Measurements from ENCODE around the gene METTL22.

Gene METTL22

DNA sequence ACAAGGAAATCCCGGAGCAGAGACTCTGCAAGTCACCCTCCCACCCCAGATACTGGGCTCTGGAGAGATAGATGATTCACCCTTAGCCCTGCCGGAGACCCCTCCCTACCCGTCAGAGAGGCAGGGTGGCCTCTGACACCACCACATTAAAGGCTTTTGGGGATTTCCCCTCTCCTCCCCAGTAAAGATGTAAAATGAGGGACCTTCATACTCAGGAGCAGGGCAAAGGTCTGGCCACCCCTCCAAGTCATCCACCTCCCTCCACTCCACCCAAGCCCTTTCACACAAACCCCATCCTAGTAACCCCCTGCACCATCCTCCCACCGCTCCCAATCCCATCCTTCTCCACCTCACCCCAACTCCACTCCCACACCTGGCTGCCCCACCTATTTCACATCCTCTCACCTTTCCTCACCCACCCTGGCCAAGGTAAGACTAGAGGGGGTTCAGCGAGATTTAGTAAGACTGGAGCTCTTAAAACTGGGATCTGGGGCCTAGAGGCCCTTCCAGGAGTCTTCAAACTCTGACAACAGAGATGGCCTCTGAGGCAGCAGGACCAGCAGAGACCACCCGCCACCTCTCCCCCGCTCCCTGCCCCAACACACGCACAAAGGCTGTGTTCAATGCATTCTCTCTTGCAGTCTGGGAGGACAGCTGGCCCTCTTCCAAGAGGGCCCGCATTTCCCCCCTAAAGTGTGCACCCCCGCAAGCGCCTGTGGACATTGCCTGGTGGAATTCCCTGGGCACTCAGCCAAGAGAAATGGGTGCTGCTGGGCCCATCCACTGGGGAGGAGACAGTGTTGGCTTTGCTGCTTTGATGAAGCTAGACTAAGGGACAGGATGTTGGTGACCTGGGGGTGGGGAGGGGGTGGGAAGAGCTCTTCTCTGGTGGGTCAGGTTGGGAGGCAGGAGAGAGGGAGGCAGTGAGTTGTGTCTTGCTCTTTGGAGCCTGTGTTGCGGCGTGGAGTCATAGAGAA is 54.0 kb downstream of the METTL22 start:
- H3K9ac ChIP-seq (ENCODE audit: low read depth, low read length): peak overlapping the region; percentile 76
- H3K4me3 ChIP-seq (ENCODE audit: low read length): peak overlapping the region; percentile 87

GRCh38 chr16:8676160-8676547 is 54.7 kb downstream of the METTL22 start:
- Histone ChIP-seq H3K9ac (ENCODE audit: low read depth, low read length) (no peak overlapping the region), H3K27me3 (ENCODE audit: control insufficient read depth, insufficient read depth, low read length) (peaks cover 9% of the 10 kb centered on the region), H3K36me3 (ENCODE audit: insufficient read depth, low read length) (no peaks in the 10 kb centered on the region), H3K4me2 (ENCODE audit: low read length) (no peak overlapping the region), H3K4me1 (ENCODE audit: control insufficient read depth, insufficient read depth, low read length) (peaks cover 10% of the 10 kb centered on the region), H3K4me3 (ENCODE audit: low read length) (no peak overlapping the region), H3K9me3 (replicated peaks; ENCODE audit: low read length) (no peaks in the 10 kb centered on the region)

More for the DNA sequence above, 54.0 kb downstream of the METTL22 start:
- H3K4me1 ChIP-seq (ENCODE audit: control insufficient read depth, insufficient read depth, low read length): peaks cover 10% of the 10 kb centered on the region
- H3K36me3 ChIP-seq (ENCODE audit: insufficient read depth, low read length): no peaks in the 10 kb centered on the region
- peaks cover 9% of the 10 kb centered on the region for H3K27me3 ChIP-seq (ENCODE audit: control insufficient read depth, insufficient read depth, low read length)
- H3K9me3 ChIP-seq (replicated peaks; ENCODE audit: low read length): no peaks in the 10 kb centered on the region
- H3K4me2 ChIP-seq (ENCODE audit: low read length): peak overlapping the region; percentile 98

GRCh38 chr16:8676737-8677375 is 55.4 kb downstream of the METTL22 start:
- H3K4me3 ChIP-seq (ENCODE audit: low read length): no peak overlapping the region

DNA sequence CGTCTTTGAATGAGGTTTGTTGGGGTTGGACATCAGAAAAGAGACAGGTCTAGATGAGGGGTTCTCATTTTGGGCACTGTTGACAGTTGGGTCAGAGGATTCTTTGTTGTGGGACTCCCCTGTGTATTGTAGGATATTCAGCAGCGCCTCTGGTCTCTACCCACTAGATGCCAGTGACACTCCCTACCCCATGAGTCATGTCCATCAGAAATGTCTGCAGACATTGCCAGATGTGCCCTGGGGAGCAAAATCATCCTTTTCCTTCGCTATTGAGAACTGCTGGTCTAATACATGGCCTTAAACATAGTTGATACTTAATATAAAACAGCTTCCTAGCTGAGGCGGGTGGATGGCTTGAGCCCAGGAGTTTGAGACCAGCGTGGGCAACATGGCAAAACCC is 56.0 kb downstream of the METTL22 start:
- Histone ChIP-seq H3K4me3 (ENCODE audit: low read length) (no peak overlapping the region), H3K27me3 (ENCODE audit: control insufficient read depth, insufficient read depth, low read length) (peaks cover 9% of the 10 kb centered on the region), H3K4me2 (ENCODE audit: low read length) (no peak overlapping the region), H3K9me3 (replicated peaks; ENCODE audit: low read length) (no peaks in the 10 kb centered on the region), H3K36me3 (ENCODE audit: insufficient read depth, low read length) (no peaks in the 10 kb centered on the region), H3K4me1 (ENCODE audit: control insufficient read depth, insufficient read depth, low read length) (peaks cover 10% of the 10 kb centered on the region), H3K9ac (ENCODE audit: low read depth, low read length) (no peak overlapping the region)

More at GRCh38 chr16:8676737-8677375, 55.4 kb downstream of the METTL22 start:
- Histone ChIP-seq H3K4me2 (ENCODE audit: low read length) (no peak overlapping the region), H3K36me3 (ENCODE audit: insufficient read depth, low read length) (no peaks in the 10 kb centered on the region), H3K9me3 (replicated peaks; ENCODE audit: low read length) (no peaks in the 10 kb centered on the region), H3K9ac (ENCODE audit: low read depth, low read length) (no peak overlapping the region), H3K4me1 (ENCODE audit: control insufficient read depth, insufficient read depth, low read length) (peaks cover 10% of the 10 kb centered on the region), H3K27me3 (ENCODE audit: control insufficient read depth, insufficient read depth, low read length) (peaks cover 9% of the 10 kb centered on the region)

- peaks cover 10% of the 10 kb centered on the region for H3K4me1 ChIP-seq (ENCODE audit: control insufficient read depth, insufficient read depth, low read length)
- peaks cover 9% of the 10 kb centered on the region for H3K27me3 ChIP-seq (ENCODE audit: control insufficient read depth, insufficient read depth, low read length)
- H3K4me3 ChIP-seq (ENCODE audit: low read length): no peak overlapping the region
- H3K36me3 ChIP-seq (ENCODE audit: insufficient read depth, low read length): no peaks in the 10 kb centered on the region
- no peak overlapping the region for H3K9ac ChIP-seq (ENCODE audit: low read depth, low read length)
- H3K9me3 ChIP-seq (replicated peaks; ENCODE audit: low read length): no peaks in the 10 kb centered on the region
- H3K4me2 ChIP-seq (ENCODE audit: low read length): no peak overlapping the region
Observed at GRCh38 chr16:8678068-8678927, 56.8 kb downstream of the METTL22 start.

DNA sequence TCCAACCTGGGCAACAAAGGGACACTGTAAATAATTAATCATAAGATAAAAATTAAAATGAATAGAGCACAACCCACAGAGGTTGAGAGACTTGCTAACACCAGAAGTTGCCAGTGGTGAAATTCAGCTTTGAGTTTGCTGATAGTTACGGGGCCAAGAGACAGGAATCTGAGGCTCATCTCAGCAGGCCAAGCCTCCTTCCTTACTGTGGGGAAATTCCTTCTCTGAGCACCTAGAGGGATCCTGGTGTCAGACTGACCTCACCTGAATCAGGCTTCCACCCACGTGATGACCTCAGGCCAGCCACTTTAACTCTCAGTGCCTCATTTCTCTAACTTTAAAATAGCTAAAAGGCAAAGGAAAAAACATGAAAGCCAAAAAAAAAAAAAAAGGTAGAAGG is 57.7 kb downstream of the METTL22 start:
- H3K4me2 ChIP-seq (ENCODE audit: low read length): no peak overlapping the region
- no peak overlapping the region for H3K9ac ChIP-seq (ENCODE audit: low read depth, low read length)
- no peaks in the 10 kb centered on the region for H3K36me3 ChIP-seq (ENCODE audit: insufficient read depth, low read length)
- no peaks in the 10 kb centered on the region for H3K9me3 ChIP-seq (replicated peaks; ENCODE audit: low read length)
- H3K27me3 ChIP-seq (ENCODE audit: control insufficient read depth, insufficient read depth, low read length): peaks cover 9% of the 10 kb centered on the region
- peaks cover 10% of the 10 kb centered on the region for H3K4me1 ChIP-seq (ENCODE audit: control insufficient read depth, insufficient read depth, low read length)
- no peak overlapping the region for H3K4me3 ChIP-seq (ENCODE audit: low read length)

DNA sequence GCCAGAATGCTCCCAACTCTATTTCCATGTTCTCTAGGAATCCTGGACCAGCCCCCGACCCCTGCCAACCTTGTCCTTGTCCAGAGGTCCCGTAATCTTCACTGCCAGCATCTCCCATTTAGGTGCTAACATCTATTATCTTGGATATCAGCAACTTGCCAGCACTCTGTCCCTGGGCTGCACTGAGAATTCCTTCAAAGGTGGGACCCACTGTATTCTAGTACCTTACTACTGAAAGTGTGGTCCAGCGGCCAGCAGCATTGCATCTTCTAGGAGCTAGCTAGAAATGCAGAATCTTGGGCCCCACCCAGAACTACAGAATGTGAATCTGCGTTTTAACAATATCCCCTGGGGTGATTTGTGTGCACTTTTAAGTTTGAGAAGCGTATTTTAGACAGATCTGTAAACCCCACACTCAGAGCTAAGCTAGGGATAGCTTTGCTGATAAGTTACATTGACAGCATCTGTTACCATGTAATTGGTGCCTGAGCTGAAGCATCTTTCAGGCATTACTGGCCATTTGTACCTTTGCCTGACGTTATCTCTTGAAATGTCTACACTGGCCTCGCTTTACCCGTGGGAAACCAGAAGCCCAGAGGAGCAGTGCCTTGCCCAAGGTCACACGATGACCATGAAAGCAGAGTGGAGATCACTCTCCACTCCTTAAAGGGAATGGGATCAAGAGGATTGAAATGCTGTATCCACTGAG is 61.2 kb downstream of the METTL22 start:
- no peak overlapping the region for H3K9ac ChIP-seq (ENCODE audit: low read depth, low read length)
- no peaks in the 10 kb centered on the region for H3K27me3 ChIP-seq (ENCODE audit: control insufficient read depth, insufficient read depth, low read length)
- no peaks in the 10 kb centered on the region for H3K36me3 ChIP-seq (ENCODE audit: insufficient read depth, low read length)
- H3K4me3 ChIP-seq (ENCODE audit: low read length): no peak overlapping the region
- H3K9me3 ChIP-seq (replicated peaks; ENCODE audit: low read length): no peaks in the 10 kb centered on the region
- H3K4me1 ChIP-seq (ENCODE audit: control insufficient read depth, insufficient read depth, low read length): peaks cover under 1% of the 10 kb centered on the region
- H3K4me2 ChIP-seq (ENCODE audit: low read length): no peak overlapping the region

DNA sequence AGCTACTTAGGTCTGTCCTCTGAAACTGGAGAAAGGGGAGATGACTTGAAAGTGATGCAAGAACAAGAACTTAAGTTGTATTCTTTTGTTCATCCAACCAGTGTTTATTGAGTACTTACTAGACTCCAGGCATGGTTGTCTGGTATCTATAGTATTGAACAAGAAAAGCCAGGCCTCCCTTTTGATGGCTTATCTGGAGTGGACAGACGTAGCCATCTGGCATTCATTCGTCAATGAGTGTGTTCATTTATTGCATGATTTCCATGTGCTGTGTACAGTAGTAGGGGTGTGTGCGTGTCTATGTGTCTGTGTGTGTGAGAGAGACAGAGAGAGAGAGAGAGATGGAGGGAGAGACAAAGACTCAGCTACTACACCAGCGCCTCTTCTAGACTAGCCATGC is 62.1 kb downstream of the METTL22 start:
- Histone ChIP-seq H3K9ac (ENCODE audit: low read depth, low read length) (no peak overlapping the region), H3K27me3 (ENCODE audit: control insufficient read depth, insufficient read depth, low read length) (no peaks in the 10 kb centered on the region), H3K36me3 (ENCODE audit: insufficient read depth, low read length) (no peaks in the 10 kb centered on the region), H3K9me3 (replicated peaks; ENCODE audit: low read length) (no peaks in the 10 kb centered on the region), H3K4me3 (ENCODE audit: low read length) (no peak overlapping the region), H3K4me2 (ENCODE audit: low read length) (no peak overlapping the region), H3K4me1 (ENCODE audit: control insufficient read depth, insufficient read depth, low read length) (no peaks in the 10 kb centered on the region)

- no peak overlapping the region for H3K9ac ChIP-seq (ENCODE audit: low read depth, low read length)
- H3K4me3 ChIP-seq (ENCODE audit: low read length): no peak overlapping the region
Observed at GRCh38 chr16:8685617-8686016, 64.1 kb downstream of the METTL22 start.

GRCh38 chr16:8686031-8686621 is 64.6 kb downstream of the METTL22 start:
- H3K9me3 ChIP-seq (replicated peaks; ENCODE audit: low read length): no peaks in the 10 kb centered on the region
- no peak overlapping the region for H3K4me3 ChIP-seq (ENCODE audit: low read length)
- H3K27me3 ChIP-seq (ENCODE audit: control insufficient read depth, insufficient read depth, low read length): no peaks in the 10 kb centered on the region
- H3K36me3 ChIP-seq (ENCODE audit: insufficient read depth, low read length): no peaks in the 10 kb centered on the region
- H3K9ac ChIP-seq (ENCODE audit: low read depth, low read length): no peak overlapping the region
- H3K4me1 ChIP-seq (ENCODE audit: control insufficient read depth, insufficient read depth, low read length): no peaks in the 10 kb centered on the region
- H3K4me2 ChIP-seq (ENCODE audit: low read length): no peak overlapping the region

More at GRCh38 chr16:8685617-8686016, 64.1 kb downstream of the METTL22 start:
- Histone ChIP-seq H3K9me3 (replicated peaks; ENCODE audit: low read length) (no peaks in the 10 kb centered on the region), H3K36me3 (ENCODE audit: insufficient read depth, low read length) (no peaks in the 10 kb centered on the region), H3K27me3 (ENCODE audit: control insufficient read depth, insufficient read depth, low read length) (no peaks in the 10 kb centered on the region), H3K4me2 (ENCODE audit: low read length) (no peak overlapping the region), H3K4me1 (ENCODE audit: control insufficient read depth, insufficient read depth, low read length) (no peaks in the 10 kb centered on the region)

Measured in skeletal muscle satellite cell (primary cell).